Spleen (tissue), 11 donors: ENCODE measurements around the gene SPON1. TPM values are rescaled to one million over a fixed set of nuclear protein-coding genes. Genes with fewer than 3 reads are reported as not detected.
"Not testable (repeated sequence)": the region's sequence is repeated elsewhere in the genome, so short reads cannot be mapped to it uniquely, and the experiment has no call there.

Source experiments
- DNase-seq: peaks from one replicate; pipeline ENCODE4 v3.0.0-alpha.2; 2020
- H3K27ac ChIP-seq, 8 donors: fragments of 200-600 bp; sonication (generic) in 7 of 8; 1 replicate in 4 of 8; 2 replicates in 4 of 8; pipeline versions ENCODE4 v1.5.0 to v1.8.0; 2016 to 2021; ENCODE audit warnings: inconsistent platforms in 4 of 8, mild to moderate bottlenecking in 4 of 8, moderate library complexity in 1 of 8
- H3K27me3 ChIP-seq, 7 donors: fragments of 200-600 bp; sonication (generic) in 6 of 7; replicated peaks in 1 of 7; 1 replicate in 4 of 7; 2 replicates in 3 of 7; pipeline versions ENCODE4 v1.5.0 to v1.8.0; 2016 to 2021; ENCODE audit warnings: inconsistent platforms in 3 of 7, mild to moderate bottlenecking in 1 of 7
- H3K36me3 ChIP-seq, 6 donors: fragments of 200-600 bp; sonication (generic) in 5 of 6; 1 replicate in 4 of 6; 2 replicates in 2 of 6; pipeline versions ENCODE4 v1.5.0 to v1.8.0; 2016 to 2021; ENCODE audit warnings: inconsistent platforms in 2 of 6
- H3K4me1 ChIP-seq, 6 donors: fragments of 200-600 bp; sonication (generic) in 5 of 6; 1 replicate in 3 of 6; 2 replicates in 3 of 6; pipeline versions ENCODE4 v1.5.0 to v1.8.0; 2016 to 2021; ENCODE audit warnings: inconsistent platforms in 3 of 6
- H3K4me3 ChIP-seq, 8 donors: fragments of 200-600 bp; sonication (generic) in 7 of 8; 1 replicate in 4 of 8; 2 replicates in 4 of 8; pipeline versions ENCODE4 v1.5.0 to v1.8.0; 2016 to 2021; ENCODE audit warnings: inconsistent platforms in 4 of 8, mild to moderate bottlenecking in 4 of 8, moderate library complexity in 2 of 8
- H3K9me3 ChIP-seq, 8 donors: fragments of 200-600 bp; sonication (generic) in 7 of 8; 1 replicate in 4 of 8; 2 replicates in 4 of 8; pipeline versions ENCODE4 v1.5.0 to v1.8.0; 2016 to 2021; ENCODE audit warnings: inconsistent platforms in 4 of 8
- CTCF ChIP-seq, 11 experiments: fragments of 200-600 bp in 7 of 11; fragments of 450-650 bp in 4 of 11; sonication (generic) in 4 of 11; IDR thresholded peaks in 8 of 11; conservative IDR thresholded peaks in 3 of 11; 1 replicate in 7 of 11; 2 replicates in 4 of 11; pipeline versions ENCODE4 v1.4.0 to v1.8.0; 2016 to 2021; ENCODE audit warnings: antibody characterized with exemption in 11 of 11, inconsistent platforms in 4 of 11, mild to moderate bottlenecking in 1 of 11
- POLR2A ChIP-seq, 3 donors: fragments of 450-650 bp; IDR thresholded peaks; one replicate each; pipeline ENCODE4 v1.5.1; 2017; ENCODE audit warnings: antibody characterized with exemption in 3 of 3, mild to moderate bottlenecking in 1 of 3
- POLR2AphosphoS5 ChIP-seq, 3 donors: sonication (generic); formaldehyde crosslinking; IDR thresholded peaks; one replicate each; pipeline ENCODE4 v1.5.1; 2017; ENCODE audit warnings: antibody characterized with exemption in 3 of 3
- WGBS, 5 donors: extraction: QIAGEN DNeasy Blood & Tissue Kit in 3 of 5; methylation state at CpG; one replicate each; pipeline versions ENCODE4 v1.1.5 to v1.1.7; 2013 to 2018; 5-methylcytosine and 5-hydroxymethylcytosine counted together
- intact Hi-C: fragments of 100-400 bp; cut with DNase I; formaldehyde crosslinking; loops from one replicate; pipeline ENCODE4 v1.15.0; 2023; ENCODE audit warnings: low total_unique reads
- polyA plus RNA-seq, 3 donors: library from polyadenylated mRNA; stranded (reverse); fragments of 200-250 nt; gene quantifications; one replicate each; pipeline ENCODE4 v1.2.1, GENCODE V29; 2013
- total RNA-seq, 7 donors: library from RNA; depleted of rRNA in 3 of 7; stranded (reverse); fragments of >200 nt in 3 of 7; fragmentation: NEBNext Ultra II Directional in 4 of 7; extraction: Animal tissue kit (Norgen Biotek cat#: 25700) in 4 of 7; gene quantifications; one replicate each; pipeline versions ENCODE4 v1.1.0 to v1.2.1, GENCODE V29; 2016 to 2021
- donor health status: healthy with polysubstance abuse.
- donor health status: DM: no; HTN: no; CAD: no; lungs with moderate emphysema.
- donor health status: DM: no; HTN: no; CAD: no.
- donor health status: Bipolar disorder and iron deficiency.
- donor health status: healthy.
- donor health status: DM: no; HTN: no; CAD: no.
- donor health status: DM: yes; HTN: yes; CAD: no.

Gene SPON1
- total and polyA plus RNA-seq, 10 donors = 0.72 to 99.2 (median 10.1) TPM

- Histone ChIP-seq H3K9me3 (no peaks in the 10 kb centered on the region), H3K4me3 (no peak overlapping the region), H3K36me3 (no peaks in the 10 kb centered on the region), H3K27me3 (peaks cover 0 to 11% (median 0%) of the 10 kb centered on the region in 7 donors), H3K4me1 (no peaks in the 10 kb centered on the region), H3K27ac (no peak overlapping the region)
- intact Hi-C loops = no loop called here
- DNase-seq = no peak
- TF ChIP-seq CTCF (IDR thresholded peaks at IDR 0.05 in 8 of 11, conservative IDR thresholded peaks at IDR 0.05 in 3 of 11) (no peak), POLR2AphosphoS5 (IDR thresholded peaks at IDR 0.05) (no peak), POLR2A (IDR thresholded peaks at IDR 0.05) (no peak)
- 80 to 95% (median 84%) methylated on average over 1 of the region's 1 CpG for WGBS, 5 donors
Measured at GRCh38 chr11:13974631-13975030, 12.1 kb downstream of the SPON1 start.

GRCh38 chr11:13983081-13983751 lies 20.7 kb downstream of the SPON1 start:
- WGBS, 5 donors = 59 to 85% (median 78%) methylated on average over 10 to 12 of the region's 12 CpGs
- H3K36me3 ChIP-seq = no peaks in the 10 kb centered on the region
- H3K27me3 ChIP-seq = peaks cover 0 to 6% (median 0%) of the 10 kb centered on the region in 7 donors
- intact Hi-C loops = no loop called here
- H3K4me1 ChIP-seq = no peaks in the 10 kb centered on the region
- no peak overlapping the region for H3K27ac ChIP-seq
- H3K9me3 ChIP-seq = peaks cover 0 to 2% (median 0%) of the 10 kb centered on the region in 8 donors
- no peak overlapping the region for H3K4me3 ChIP-seq
- no peak for TF ChIP-seq POLR2A (IDR thresholded peaks at IDR 0.05)
- no peak for TF ChIP-seq POLR2AphosphoS5 (IDR thresholded peaks at IDR 0.05)
- TF ChIP-seq CTCF (IDR thresholded peaks at IDR 0.05 in 8 of 11, conservative IDR thresholded peaks at IDR 0.05 in 3 of 11) = no peak
- DNase-seq = no peak

- Histone ChIP-seq H3K27ac (no peak overlapping the region), H3K27me3 (no peaks in the 10 kb centered on the region), H3K9me3 (peaks cover 0 to 2% (median 0%) of the 10 kb centered on the region in 8 donors), H3K4me3 (no peak overlapping the region), H3K36me3 (no peaks in the 10 kb centered on the region), H3K4me1 (no peaks in the 10 kb centered on the region)
- intact Hi-C loops = no loop called here
- WGBS, 5 donors = 67 to 84% (median 82%) methylated on average over 4 of the region's 4 CpGs
- TF ChIP-seq POLR2A (IDR thresholded peaks at IDR 0.05) (no peak), CTCF (IDR thresholded peaks at IDR 0.05 in 8 of 11, conservative IDR thresholded peaks at IDR 0.05 in 3 of 11) (no peak), POLR2AphosphoS5 (IDR thresholded peaks at IDR 0.05) (no peak)
- DNase-seq = no peak
Measured at GRCh38 chr11:13984616-13985450, 22.3 kb downstream of the SPON1 start.

GRCh38 chr11:13986695-13987094 lies 24.2 kb downstream of the SPON1 start:
- H3K27me3 ChIP-seq, H3K9me3 ChIP-seq, H3K36me3 ChIP-seq, intact Hi-C loops, H3K4me3 ChIP-seq, H3K27ac ChIP-seq, H3K4me1 ChIP-seq, DNase-seq: not testable (repeated sequence)
- 91 to 97% (median 92%) methylated on average over 5 of the region's 5 CpGs for WGBS, 5 donors

- peak; percentile 53 for DNase-seq
- H3K4me1 ChIP-seq, H3K36me3 ChIP-seq, intact Hi-C loops, H3K9me3 ChIP-seq, H3K4me3 ChIP-seq, H3K27ac ChIP-seq: not testable (repeated sequence)
- WGBS, 5 donors = 74 to 87% (median 81%) methylated on average over 7 to 15 of the region's 15 CpGs
- H3K27me3 ChIP-seq = peaks cover 0 to 19% (median 0%) of the 10 kb centered on the region in 7 donors
Measured at GRCh38 chr11:13992158-13992856, 29.8 kb downstream of the SPON1 start.
